ENCODE measurements around the gene SERTAD1.
"Not testable (repeated sequence)": the region's sequence is repeated elsewhere in the genome, so short reads cannot be mapped to it uniquely, and the experiment has no call there.

Gene SERTAD1

GRCh38 chr19:40464059-40465024, 38.5 kb upstream of the SERTAD1 start:
- Histone ChIP-seq H3K9ac (ENCODE audit: low read length in 2 of 2) (peak overlapping the region; percentile 73 to 79), H3K9me3 (ENCODE audit: control insufficient read depth in 2 of 2, low read length in 2 of 2) (no peaks in the 10 kb centered on the region), H3K27me3 (ENCODE audit: control insufficient read depth in 1 of 2, insufficient read depth in 2 of 2, low read length in 2 of 2) (no peaks in the 10 kb centered on the region), H3K4me3 (ENCODE audit: low read length in 2 of 2) (peak overlapping the region; percentile 88 to 90), H3K4me1 (ENCODE audit: control insufficient read depth, insufficient read depth, low read length) (peaks cover 23% of the 10 kb centered on the region), H3K27ac (ENCODE audit: low read length) (peak overlapping the region; percentile 84), H3K36me3 (ENCODE audit: control insufficient read depth in 2 of 2, insufficient read depth in 2 of 2, low read length in 2 of 2) (no peaks in the 10 kb centered on the region)

- not testable (repeated sequence) for H3K36me3 ChIP-seq (ENCODE audit: control insufficient read depth in 2 of 2, insufficient read depth in 2 of 2, low read length in 2 of 2); H3K27ac ChIP-seq (ENCODE audit: low read length); H3K9me3 ChIP-seq (ENCODE audit: control insufficient read depth in 2 of 2, low read length in 2 of 2); H3K27me3 ChIP-seq (ENCODE audit: control insufficient read depth in 1 of 2, insufficient read depth in 2 of 2, low read length in 2 of 2); H3K9ac ChIP-seq (ENCODE audit: low read length in 2 of 2); H3K4me3 ChIP-seq (ENCODE audit: low read length in 2 of 2)
- peaks cover 23% of the 10 kb centered on the region for H3K4me1 ChIP-seq (ENCODE audit: control insufficient read depth, insufficient read depth, low read length)
These were observed 37.8 kb upstream of the SERTAD1 start for GRCh38 chr19:40463587-40464037.

GRCh38 chr19:40461669-40462221, 36.0 kb upstream of the SERTAD1 start:
- Histone ChIP-seq H3K9ac (ENCODE audit: low read length in 2 of 2) (no peak overlapping the region), H3K27me3 (ENCODE audit: control insufficient read depth in 1 of 2, insufficient read depth in 2 of 2, low read length in 2 of 2) (no peaks in the 10 kb centered on the region), H3K27ac (ENCODE audit: low read length) (no peak overlapping the region), H3K36me3 (ENCODE audit: control insufficient read depth in 2 of 2, insufficient read depth in 2 of 2, low read length in 2 of 2) (no peaks in the 10 kb centered on the region), H3K9me3 (ENCODE audit: control insufficient read depth in 2 of 2, low read length in 2 of 2) (no peaks in the 10 kb centered on the region), H3K4me1 (ENCODE audit: control insufficient read depth, insufficient read depth, low read length) (peaks cover 20% of the 10 kb centered on the region), H3K4me3 (ENCODE audit: low read length in 2 of 2) (no peak overlapping the region)

- Histone ChIP-seq H3K4me3 (ENCODE audit: low read length in 2 of 2) (no peak overlapping the region), H3K4me1 (ENCODE audit: control insufficient read depth, insufficient read depth, low read length) (peaks cover 10% of the 10 kb centered on the region), H3K27me3 (ENCODE audit: control insufficient read depth in 1 of 2, insufficient read depth in 2 of 2, low read length in 2 of 2) (no peaks in the 10 kb centered on the region), H3K27ac (ENCODE audit: low read length) (no peak overlapping the region), H3K9me3 (ENCODE audit: control insufficient read depth in 2 of 2, low read length in 2 of 2) (no peaks in the 10 kb centered on the region), H3K36me3 (ENCODE audit: control insufficient read depth in 2 of 2, insufficient read depth in 2 of 2, low read length in 2 of 2) (peaks cover 2 to 4% of the 10 kb centered on the region in 2 donors), H3K9ac (ENCODE audit: low read length in 2 of 2) (no peak overlapping the region)
These were observed 34.4 kb upstream of the SERTAD1 start for GRCh38 chr19:40460185-40460584.

GRCh38 chr19:40458597-40458974, 32.8 kb upstream of the SERTAD1 start:
- Histone ChIP-seq H3K27ac (ENCODE audit: low read length) (no peak overlapping the region), H3K4me1 (ENCODE audit: control insufficient read depth, insufficient read depth, low read length) (no peaks in the 10 kb centered on the region), H3K9me3 (ENCODE audit: control insufficient read depth in 2 of 2, low read length in 2 of 2) (no peaks in the 10 kb centered on the region), H3K4me3 (ENCODE audit: low read length in 2 of 2) (no peak overlapping the region), H3K9ac (ENCODE audit: low read length in 2 of 2) (no peak overlapping the region), H3K27me3 (ENCODE audit: control insufficient read depth in 1 of 2, insufficient read depth in 2 of 2, low read length in 2 of 2) (no peaks in the 10 kb centered on the region), H3K36me3 (ENCODE audit: control insufficient read depth in 2 of 2, insufficient read depth in 2 of 2, low read length in 2 of 2) (peaks cover 3 to 5% of the 10 kb centered on the region in 2 donors)

- no peaks in the 10 kb centered on the region for H3K4me1 ChIP-seq (ENCODE audit: control insufficient read depth, insufficient read depth, low read length)
- no peak overlapping the region for H3K9ac ChIP-seq (ENCODE audit: low read length in 2 of 2)
- peaks cover 5% of the 10 kb centered on the region in 2 donors for H3K36me3 ChIP-seq (ENCODE audit: control insufficient read depth in 2 of 2, insufficient read depth in 2 of 2, low read length in 2 of 2)
- no peaks in the 10 kb centered on the region for H3K9me3 ChIP-seq (ENCODE audit: control insufficient read depth in 2 of 2, low read length in 2 of 2)
- H3K4me3 ChIP-seq (ENCODE audit: low read length in 2 of 2) = no peak overlapping the region
- H3K27me3 ChIP-seq (ENCODE audit: control insufficient read depth in 1 of 2, insufficient read depth in 2 of 2, low read length in 2 of 2) = no peaks in the 10 kb centered on the region
- no peak overlapping the region for H3K27ac ChIP-seq (ENCODE audit: low read length)
These were observed 32.3 kb upstream of the SERTAD1 start for GRCh38 chr19:40457953-40458596.

- Histone ChIP-seq H3K9ac (ENCODE audit: low read length in 2 of 2) (no peak overlapping the region), H3K27me3 (ENCODE audit: control insufficient read depth in 1 of 2, insufficient read depth in 2 of 2, low read length in 2 of 2) (no peaks in the 10 kb centered on the region), H3K9me3 (ENCODE audit: control insufficient read depth in 2 of 2, low read length in 2 of 2) (no peaks in the 10 kb centered on the region), H3K27ac (ENCODE audit: low read length) (no peak overlapping the region), H3K36me3 (ENCODE audit: control insufficient read depth in 2 of 2, insufficient read depth in 2 of 2, low read length in 2 of 2) (peaks cover 5% of the 10 kb centered on the region in 2 donors), H3K4me3 (ENCODE audit: low read length in 2 of 2) (no peak overlapping the region), H3K4me1 (ENCODE audit: control insufficient read depth, insufficient read depth, low read length) (no peaks in the 10 kb centered on the region)
These were observed 31.3 kb upstream of the SERTAD1 start for GRCh38 chr19:40457048-40457447.

- H3K4me1 ChIP-seq (ENCODE audit: control insufficient read depth, insufficient read depth, low read length); H3K27ac ChIP-seq (ENCODE audit: low read length); H3K9me3 ChIP-seq (ENCODE audit: control insufficient read depth in 2 of 2, low read length in 2 of 2); H3K27me3 ChIP-seq (ENCODE audit: control insufficient read depth in 1 of 2, insufficient read depth in 2 of 2, low read length in 2 of 2); H3K4me3 ChIP-seq (ENCODE audit: low read length in 2 of 2); H3K9ac ChIP-seq (ENCODE audit: low read length in 2 of 2): not testable (repeated sequence)
- H3K36me3 ChIP-seq (ENCODE audit: control insufficient read depth in 2 of 2, insufficient read depth in 2 of 2, low read length in 2 of 2) = peaks cover 5 to 11% of the 10 kb centered on the region in 2 donors
These were observed 28.2 kb upstream of the SERTAD1 start for GRCh38 chr19:40453943-40454342.

- no peaks in the 10 kb centered on the region for H3K27me3 ChIP-seq (ENCODE audit: control insufficient read depth in 1 of 2, insufficient read depth in 2 of 2, low read length in 2 of 2)
- H3K27ac ChIP-seq (ENCODE audit: low read length) = no peak overlapping the region
- no peaks in the 10 kb centered on the region for H3K4me1 ChIP-seq (ENCODE audit: control insufficient read depth, insufficient read depth, low read length)
- no peak overlapping the region for H3K9ac ChIP-seq (ENCODE audit: low read length in 2 of 2)
- no peaks in the 10 kb centered on the region for H3K9me3 ChIP-seq (ENCODE audit: control insufficient read depth in 2 of 2, low read length in 2 of 2)
- no peak overlapping the region for H3K4me3 ChIP-seq (ENCODE audit: low read length in 2 of 2)
- H3K36me3 ChIP-seq (ENCODE audit: control insufficient read depth in 2 of 2, insufficient read depth in 2 of 2, low read length in 2 of 2) = peaks cover 5 to 16% of the 10 kb centered on the region in 2 donors
These were observed 27.5 kb upstream of the SERTAD1 start for GRCh38 chr19:40453151-40453735.

- no peak overlapping the region for H3K27ac ChIP-seq (ENCODE audit: low read length)
- no peaks in the 10 kb centered on the region for H3K4me1 ChIP-seq (ENCODE audit: control insufficient read depth, insufficient read depth, low read length)
- no peaks in the 10 kb centered on the region for H3K27me3 ChIP-seq (ENCODE audit: control insufficient read depth in 1 of 2, insufficient read depth in 2 of 2, low read length in 2 of 2)
- H3K9me3 ChIP-seq (ENCODE audit: control insufficient read depth in 2 of 2, low read length in 2 of 2) = no peaks in the 10 kb centered on the region
- no peak overlapping the region for H3K4me3 ChIP-seq (ENCODE audit: low read length in 2 of 2)
- peaks cover 8 to 23% of the 10 kb centered on the region in 2 donors for H3K36me3 ChIP-seq (ENCODE audit: control insufficient read depth in 2 of 2, insufficient read depth in 2 of 2, low read length in 2 of 2)
- H3K9ac ChIP-seq (ENCODE audit: low read length in 2 of 2) = no peak overlapping the region
These were observed 26.2 kb upstream of the SERTAD1 start for GRCh38 chr19:40452016-40452415.

Measured in stomach smooth muscle (tissue), 2 donors.